Effector CD8-positive, alpha-beta T cell (primary cell): Measurements from ENCODE around the gene KATNAL1.

Experiments used
- DNase-seq: peaks from one replicate; lab custom pipeline; 2025; lab: John Stamatoyannopoulos, UW

KATNAL1 gene

DNA sequence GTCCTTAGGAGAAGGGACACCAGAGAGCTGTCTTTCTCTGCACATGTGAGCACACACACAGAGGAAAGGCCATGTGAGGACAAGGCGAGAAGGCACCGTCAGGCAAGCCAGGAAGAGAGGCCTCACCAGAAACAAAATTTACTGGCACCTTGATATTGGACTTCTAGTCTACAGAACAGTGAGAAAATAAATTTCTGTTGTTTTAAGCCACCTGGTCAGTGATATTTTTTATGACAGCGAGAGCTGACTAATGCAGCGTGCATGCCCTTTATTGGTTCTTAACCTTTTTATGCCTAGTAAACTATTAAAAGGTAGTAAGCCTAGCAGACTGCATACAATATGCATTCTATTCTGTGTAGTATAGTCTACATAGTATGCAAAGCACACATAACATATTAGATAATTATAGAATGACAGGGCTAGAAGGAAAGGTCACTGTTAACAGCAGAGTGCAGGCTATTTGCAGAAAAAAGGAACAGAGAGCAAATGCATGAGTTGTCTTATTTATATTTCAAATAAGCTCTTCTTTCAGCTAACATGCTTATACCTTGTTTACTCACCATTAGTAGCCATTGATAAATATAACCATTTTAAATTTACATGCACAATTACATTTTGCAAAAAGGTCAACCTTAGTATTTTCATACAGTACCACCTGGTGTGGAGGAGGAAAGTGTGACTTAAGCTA is 25.2 kb upstream of the KATNAL1 start:
- DNase-seq: no peak

DNA sequence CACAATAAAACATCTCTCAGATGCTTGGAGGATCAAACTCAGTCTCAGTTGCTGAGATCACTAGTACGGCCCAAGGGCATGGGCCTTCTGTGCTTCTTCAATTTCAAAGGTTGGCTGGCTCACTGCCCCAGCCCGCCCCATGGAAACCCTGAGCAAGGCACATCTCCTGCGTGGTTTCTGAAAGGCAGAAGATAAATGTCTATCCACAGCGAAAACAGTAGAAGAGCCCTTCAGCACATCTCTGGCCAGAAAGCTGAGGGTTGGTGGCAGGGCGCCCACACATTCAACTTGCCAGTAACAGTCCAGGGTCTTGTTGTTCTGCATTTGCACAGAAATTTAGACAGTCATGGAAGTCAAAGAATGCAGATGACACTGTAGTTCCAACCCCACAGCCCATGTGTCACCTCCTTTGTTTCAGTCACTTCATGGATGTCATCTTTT is 24.0 kb upstream of the KATNAL1 start:
- no peak for DNase-seq

DNA sequence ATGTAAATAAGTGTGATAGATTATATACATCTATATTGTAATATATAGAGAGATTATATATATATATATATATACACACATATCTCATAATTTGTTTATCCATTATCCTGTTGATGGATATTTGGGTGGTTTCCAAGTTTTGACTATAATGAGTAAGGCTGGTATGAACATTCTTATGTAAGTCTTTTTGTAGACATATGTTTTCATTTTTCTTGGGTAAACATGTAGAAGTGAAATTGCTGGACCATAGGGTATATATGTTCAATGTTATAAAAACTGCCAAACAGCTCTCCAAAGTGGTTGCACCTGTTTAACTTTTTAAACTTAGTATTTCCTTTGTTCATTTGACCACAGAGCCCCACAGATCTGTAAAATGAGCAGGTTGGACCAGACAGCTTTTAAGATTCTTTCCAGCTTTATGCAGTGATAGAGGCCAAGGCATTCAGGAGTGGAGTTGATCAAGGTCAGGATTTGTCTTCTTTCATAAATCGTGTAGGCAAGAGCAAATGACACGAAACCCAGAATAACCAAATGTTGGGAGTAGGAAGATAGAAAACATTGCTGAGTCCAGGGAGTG is 21.7 kb upstream of the KATNAL1 start:
- DNase-seq: no peak

DNA sequence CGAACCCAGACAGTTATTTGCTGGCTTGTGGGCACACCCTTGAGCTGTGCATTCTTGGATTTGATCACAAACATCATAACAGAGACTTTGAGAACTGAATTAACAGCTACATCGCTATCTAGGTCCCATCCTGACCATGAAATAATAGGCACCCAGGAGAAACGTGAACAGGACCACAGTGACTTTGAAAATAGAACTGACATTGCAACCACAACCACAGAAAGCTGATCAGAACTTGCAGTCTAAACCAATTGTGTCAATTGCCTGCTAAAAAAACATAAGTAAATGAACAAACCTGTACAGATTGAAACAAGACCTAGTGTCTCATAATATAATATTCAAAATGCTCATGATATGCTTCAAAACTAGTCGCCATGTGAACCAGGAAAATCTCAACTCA is 18.3 kb upstream of the KATNAL1 start:
- no peak for DNase-seq

DNA sequence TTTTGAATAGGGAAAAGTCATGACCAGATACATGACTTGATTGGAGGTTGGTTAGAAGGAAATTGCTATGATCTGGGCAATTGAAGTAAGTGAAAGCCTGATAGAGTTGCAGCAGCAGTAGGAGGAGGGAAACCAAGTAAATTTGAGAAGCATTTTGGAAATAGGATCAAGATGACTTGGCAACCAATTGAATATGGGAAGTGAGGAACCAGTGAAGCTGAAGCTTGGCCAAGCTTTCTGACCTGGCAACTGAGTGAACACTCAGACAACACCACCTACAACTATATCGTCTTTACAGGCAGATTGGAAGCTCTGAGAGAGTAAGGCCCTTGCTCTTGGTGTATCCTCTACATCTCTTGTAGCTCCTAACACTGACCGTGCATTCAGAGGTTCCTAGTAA is 16.2 kb upstream of the KATNAL1 start:
- DNase-seq: no peak

DNA sequence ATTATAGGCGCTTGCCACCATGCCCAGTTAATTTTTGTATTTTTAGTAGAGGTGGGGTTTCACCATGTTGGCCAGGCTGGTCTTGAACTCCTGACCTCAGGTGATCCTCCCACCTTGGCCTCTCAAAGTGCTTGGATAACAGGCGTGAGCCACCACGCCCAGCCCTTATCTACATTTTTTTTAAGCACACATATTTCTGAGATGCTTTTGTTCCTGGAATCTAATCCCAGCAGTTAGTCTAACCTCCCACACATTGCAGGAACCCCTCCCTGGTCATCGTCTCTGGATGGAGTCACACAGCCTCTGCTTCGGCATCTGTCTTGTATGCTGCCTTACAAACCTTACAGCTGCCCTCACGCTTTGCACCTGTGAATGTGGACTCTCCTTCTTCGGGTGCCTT is 15.1 kb upstream of the KATNAL1 start:
- DNase-seq: no peak

DNA sequence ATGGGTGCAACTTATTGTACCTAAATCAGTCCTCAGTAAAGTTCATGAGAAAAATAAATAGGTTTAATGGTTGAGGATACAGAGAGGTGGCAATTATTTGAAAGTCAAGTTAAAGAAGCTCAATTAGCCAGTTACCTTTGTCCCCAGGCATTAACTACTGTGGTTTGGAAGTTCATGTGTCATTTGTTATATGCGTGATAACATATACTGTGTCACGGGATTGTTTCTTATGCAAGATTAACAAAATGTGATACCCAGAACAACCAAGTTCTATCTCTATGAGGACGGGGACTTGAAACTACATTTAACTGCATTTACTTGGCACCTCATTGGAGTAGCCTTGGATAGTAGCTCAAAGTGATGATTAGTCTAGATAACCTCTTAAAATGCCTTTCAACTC is 13.9 kb upstream of the KATNAL1 start:
- DNase-seq: no peak

DNA sequence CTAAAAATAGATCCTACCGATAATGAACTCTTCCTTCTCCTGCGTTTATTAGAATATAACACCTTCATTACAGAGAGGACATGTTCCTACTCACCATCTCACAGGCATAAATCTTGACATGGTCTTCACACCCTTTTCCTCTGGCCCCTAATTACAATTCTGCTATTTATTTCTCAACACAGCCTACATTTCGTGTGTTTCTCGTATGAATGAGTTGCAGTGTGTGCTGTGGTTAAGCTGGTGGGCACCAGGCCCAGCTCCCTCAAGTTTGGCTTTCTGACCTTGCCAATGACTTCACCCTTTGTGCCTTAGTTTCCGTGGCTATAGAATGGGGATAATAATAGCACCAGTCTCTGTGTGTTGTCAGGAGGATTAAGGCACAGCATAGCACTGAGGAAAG is 12.3 kb upstream of the KATNAL1 start:
- DNase-seq: no peak

DNA sequence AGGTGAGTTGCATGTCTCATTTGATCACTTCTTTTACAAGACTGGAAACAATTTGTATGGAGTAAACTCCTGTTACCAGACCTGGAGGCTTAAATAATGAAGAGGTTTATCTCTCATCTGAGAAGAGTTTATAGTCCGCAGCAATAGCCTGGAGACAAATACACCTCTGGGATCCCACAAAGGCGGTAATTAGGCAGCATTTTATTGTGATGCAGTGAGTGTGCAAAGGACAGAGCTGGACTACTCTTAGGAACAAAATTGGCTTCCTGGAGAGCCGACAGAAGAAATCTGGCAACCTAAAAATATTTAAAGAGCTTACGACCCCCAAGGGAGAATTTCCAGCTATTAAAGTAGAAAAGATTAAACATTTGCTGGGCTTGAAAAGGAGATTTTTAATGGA is 11.8 kb upstream of the KATNAL1 start:
- no peak for DNase-seq

DNA sequence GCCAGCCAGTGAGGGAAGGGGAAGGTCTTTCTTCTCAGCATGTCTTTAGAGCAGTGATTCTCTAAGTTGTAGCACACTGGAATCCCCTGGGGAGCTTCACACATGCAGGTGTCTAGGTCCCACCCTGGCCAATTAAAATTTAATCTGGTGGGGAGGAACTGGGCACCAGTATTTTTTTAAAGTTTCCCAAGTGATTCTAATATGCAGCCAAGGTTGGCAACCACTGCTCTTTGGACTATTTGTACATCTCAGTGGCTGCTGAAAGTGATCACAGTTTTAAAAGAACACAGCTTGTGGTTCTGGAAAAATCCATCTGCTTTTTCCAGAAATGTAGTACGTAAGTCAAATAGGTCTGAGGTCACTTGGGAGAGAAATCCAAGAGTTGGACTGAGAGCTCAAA is 10.7 kb upstream of the KATNAL1 start:
- no peak for DNase-seq

DNA sequence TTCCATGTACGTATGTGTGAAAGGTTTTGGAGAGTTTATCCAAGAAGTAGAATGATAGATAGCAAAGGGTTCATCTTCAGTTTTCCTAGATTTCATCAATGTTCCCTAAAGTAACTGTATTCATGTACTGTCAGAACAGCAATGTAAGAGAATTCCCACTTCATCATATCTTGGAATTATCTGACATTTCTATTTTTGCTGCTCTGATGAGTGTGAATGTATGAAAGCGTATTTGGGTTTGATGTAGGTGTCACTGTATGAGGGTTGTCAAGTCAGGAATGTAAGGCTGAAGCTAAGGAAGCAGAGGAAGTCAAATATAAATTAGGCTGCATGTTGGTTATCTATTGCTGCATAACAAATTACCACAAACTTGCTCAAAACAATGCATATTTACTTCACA is 7.2 kb upstream of the KATNAL1 start:
- no peak for DNase-seq

DNA sequence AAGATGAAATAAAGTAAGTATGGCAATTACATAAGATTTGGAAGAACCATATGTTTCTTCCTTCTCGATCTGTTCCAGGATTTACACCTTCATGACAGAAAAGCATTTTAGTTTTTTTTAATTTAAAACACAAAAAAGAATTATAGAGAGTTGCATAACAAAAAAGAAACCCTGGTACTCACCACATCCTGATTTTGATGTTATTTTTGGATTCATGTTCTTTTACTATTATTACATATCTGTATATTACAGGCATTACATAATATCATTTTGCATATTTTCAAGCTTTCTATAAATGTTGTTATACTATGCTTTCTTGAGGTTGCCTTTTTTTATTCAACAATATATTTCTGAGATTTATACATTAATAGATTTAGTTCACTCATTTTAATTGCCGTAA is 6.7 kb upstream of the KATNAL1 start:
- DNase-seq: no peak

DNA sequence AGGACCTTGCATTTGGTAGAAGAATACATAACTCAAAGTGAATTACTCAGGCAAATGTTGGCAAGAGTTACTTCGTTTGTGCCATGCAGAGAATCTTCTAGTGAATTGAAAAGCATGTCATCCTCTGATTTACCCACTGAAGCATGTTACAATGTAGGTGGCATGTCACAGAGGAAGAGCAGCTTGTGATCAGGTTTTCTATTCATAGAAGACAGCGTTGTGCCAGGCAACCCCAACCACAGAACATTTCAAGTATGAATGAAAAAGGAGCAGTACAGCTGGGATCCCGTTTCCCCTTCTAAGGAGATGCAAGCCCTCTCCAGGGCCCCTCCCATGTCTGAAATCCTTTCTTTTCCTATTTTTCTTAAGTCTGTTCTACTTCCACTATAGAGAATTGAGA is 6.0 kb upstream of the KATNAL1 start:
- DNase-seq: no peak

DNA sequence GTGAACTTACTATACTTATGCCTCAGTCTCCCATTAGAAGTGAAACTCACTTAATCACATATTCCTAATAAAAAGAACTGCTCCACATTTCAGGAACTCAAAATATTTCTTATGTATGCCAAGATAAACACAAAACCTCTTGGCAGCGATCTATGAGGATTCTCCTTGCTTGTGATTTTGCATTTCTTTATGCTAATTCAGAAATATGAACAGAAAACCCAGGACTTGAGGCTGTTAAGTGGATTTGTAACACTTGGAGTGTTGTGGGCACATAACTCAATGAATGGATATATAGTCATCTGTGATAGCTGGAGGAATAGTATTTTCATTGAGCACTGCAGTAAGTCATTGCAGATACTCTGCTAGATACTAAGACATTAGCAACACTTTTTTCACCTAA is 5.6 kb upstream of the KATNAL1 start:
- no peak for DNase-seq

DNA sequence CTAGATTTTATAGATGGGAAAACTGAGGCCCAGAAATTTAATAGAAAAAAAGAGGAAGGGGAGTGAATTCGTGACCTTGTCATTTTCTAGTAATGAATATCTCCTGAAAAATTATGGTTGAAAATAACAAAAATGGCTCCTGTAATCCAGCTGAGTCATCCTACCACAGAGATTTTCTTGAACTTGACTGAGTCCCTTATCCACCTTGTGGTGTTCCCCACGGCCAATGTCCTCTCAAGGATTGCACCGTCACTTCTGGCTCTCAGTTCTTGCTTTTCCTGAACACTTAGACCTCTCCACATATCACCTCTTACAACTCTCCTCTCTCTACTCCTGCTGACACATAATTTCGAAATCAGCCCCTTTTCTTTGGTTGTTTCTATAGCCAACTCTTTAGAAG is 1.2 kb upstream of the KATNAL1 start:
- no peak for DNase-seq

DNA sequence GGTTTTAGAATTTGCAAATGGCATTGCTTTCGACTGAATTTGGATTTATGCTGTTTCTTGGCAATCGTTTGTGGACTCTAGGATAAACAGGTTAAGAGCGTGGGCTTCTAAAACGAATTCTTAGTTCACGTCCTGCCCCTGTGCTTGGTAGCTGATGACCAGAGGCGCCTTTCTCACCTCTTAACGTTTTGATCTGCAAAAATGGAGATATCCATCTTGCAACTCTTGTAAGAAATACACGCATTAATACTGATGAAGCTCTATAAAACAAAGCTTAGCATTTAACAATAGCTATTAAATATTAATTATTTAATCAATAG is 580 bp upstream of the KATNAL1 start:
- no peak for DNase-seq

DNA sequence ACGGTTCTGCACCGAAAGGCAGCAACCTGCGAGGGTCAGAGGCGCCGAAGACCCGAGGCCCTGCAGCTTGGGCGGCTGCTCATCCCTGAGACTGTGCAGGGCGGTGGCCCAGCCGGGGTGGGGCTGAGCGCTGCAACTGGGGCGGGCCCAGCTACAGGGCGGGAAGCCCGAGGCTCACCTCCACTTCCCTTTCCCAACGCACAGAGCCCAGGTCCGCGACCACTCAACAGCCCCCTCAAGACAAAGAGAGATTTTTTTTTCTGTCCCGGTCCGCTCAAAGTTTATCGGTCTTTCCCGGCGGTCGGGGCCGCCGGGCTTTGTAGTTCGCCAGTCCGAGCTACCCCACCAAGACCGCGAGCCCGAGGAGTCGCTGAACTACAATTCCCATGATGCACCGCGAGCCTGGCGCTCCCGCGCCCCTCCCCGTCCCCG is 573 bp downstream of the KATNAL1 start:
- DNase-seq: peak; percentile 76

DNA sequence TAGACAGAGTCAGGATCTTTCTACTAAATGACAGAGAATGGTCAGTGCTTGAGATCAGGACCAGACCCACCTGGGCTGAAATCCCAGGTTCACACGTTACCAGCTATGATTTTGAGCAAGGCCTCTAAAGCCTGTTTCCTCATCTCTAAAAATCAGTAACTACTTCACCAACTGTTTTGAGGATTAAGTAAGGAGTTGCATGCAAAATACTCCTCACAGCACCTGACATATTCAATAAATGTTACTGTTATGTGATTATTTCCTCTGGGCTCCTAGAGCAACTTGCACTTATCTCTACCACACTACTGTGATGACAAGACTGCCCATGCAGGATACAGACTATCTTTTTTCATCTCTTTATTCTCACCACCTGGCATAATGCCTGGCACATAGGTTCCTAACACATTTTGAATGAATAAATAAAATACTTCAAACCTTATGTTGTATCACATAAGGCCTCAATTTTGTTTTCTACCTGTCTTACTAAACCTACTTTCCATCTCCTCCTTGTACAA is 1.8 kb downstream of the KATNAL1 start:
- DNase-seq: no peak

DNA sequence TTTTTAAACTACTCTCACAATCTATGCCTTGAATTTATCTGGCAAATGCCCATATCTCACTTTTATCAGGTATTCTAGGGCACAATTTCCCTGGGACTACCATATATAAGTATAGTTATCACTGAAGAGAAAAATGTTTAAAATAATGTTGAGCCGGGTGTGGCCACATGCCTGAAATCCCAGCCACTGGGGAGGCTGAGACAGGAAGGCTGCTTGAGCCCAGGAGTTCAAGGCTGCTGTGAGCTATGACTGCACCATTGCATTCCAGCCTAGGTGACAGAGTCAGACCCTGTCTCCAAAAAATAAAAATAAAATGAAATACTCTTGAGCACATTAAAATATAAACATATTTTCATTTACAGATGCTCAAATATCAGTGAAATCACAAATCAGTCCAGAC is 4.1 kb downstream of the KATNAL1 start:
- DNase-seq: no peak

DNA sequence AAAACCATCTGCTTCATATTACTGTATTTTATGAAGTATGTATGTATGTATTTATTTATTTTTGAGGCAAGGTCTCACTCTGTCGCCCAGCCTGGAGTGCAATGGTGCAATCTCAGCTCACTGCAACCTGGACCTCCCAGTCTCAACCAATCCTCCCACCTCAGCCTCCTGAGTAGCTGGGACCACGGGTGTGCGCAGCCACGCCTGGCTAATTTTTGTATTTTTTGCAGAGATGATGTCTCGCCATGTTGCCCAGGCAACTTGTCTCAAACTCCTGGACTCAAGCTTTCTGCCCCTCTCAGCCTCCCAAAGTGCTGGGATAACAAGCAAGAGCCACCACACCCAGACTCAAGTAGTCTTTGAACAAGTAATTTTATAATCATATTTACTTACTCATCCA is 5.5 kb downstream of the KATNAL1 start:
- no peak for DNase-seq

DNA sequence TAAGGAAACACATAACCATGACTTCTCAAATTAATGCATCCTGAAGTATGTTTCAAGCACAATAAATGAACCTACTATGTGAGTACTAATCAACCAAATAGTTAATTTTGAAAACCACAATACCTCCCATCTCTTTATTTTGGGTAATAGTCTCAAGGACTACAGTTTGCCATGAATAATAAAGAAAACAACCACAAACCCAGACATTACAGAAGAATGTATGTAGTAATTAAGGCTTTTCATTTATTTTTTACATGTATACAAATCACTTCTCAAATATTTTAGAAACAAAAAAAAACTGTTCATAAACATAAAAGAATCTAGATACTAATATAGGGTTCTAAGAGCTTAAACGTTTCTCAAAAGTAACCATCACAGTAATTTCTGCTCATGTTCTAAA is 6.8 kb downstream of the KATNAL1 start:
- no peak for DNase-seq

DNA sequence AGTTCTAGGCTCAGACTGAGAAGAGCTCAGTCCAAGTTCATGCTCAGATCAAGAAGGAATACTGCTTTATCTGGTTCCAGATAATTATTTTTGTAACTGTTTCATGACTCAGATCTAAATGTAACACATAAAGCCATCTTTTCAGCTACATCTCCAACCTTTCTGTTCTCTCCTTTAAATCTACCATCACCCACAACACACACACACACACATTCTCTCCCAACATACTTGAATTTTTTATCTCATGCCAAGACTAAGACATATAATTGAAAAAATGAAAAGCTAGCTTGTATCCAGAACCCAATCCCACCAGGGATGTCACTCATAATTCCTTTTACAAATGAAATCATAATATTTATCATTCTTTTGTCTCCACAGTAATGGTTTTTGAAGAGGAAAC is 7.6 kb downstream of the KATNAL1 start:
- no peak for DNase-seq

DNA sequence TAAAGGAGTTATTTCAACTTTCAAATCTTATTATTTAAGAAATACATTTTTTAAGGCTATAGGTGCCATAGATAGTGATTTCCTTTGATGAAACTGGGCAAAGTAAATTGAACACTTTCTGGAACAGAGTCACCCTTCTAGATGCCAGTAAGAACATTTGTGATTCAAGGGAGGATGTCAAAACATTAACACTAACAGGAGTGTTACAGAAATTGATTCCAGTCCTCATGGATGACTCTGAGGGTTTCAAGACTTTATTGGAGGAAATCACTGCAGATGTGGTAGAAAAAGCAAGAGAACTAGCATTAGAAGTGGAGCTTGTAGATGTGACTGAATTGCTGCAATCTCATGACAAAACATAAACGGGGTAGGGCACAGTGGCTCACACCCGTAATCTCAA is 12.2 kb downstream of the KATNAL1 start:
- DNase-seq: no peak

DNA sequence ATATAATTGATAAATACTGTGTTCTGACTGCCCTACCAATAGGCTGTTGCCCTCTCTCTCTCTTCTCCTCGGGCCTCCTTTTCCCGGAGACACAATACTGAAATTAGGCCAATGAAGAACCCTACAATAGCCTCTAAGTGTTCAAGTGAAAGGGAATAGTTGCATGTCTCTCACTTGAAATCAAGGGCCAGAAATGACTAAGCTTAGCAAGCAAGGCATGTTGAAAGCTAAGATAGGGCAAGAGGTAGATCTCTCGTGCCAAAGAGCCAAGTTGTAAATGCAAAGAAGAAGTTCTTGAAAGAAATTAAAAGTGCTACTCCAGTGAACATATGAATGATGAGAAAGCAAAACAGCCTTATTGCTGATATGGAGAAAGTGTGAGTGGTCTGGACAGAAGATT is 13.3 kb downstream of the KATNAL1 start:
- no peak for DNase-seq
